Subcutaneous abdominal adipose tissue (tissue), 5 donors: ENCODE measurements around the gene TOMM40L.
"Not testable (repeated sequence)": the region's sequence is repeated elsewhere in the genome, so short reads cannot be mapped to it uniquely, and the experiment has no call there.

Experiments used
- H3K27ac ChIP-seq: one replicate; pipeline ENCODE4 v1.7.0; 2013; ENCODE audit warnings: low read depth, mild to moderate bottlenecking, inconsistent platforms, low read length, moderate library complexity
- H3K27me3 ChIP-seq, 5 donors: one replicate each; pipeline ENCODE4 v1.7.0; 2013; ENCODE audit warnings: low read length in 5 of 5, inconsistent platforms in 1 of 5; ENCODE audit not compliant: control insufficient read depth in 5 of 5, insufficient read depth in 4 of 5
- H3K36me3 ChIP-seq, 5 donors: one replicate each; pipeline ENCODE4 v1.7.0; 2013; ENCODE audit warnings: low read length in 5 of 5; ENCODE audit not compliant: control insufficient read depth in 5 of 5, insufficient read depth in 5 of 5
- H3K4me1 ChIP-seq, 5 donors: one replicate each; pipeline ENCODE4 v1.7.0; 2013; ENCODE audit warnings: low read length in 5 of 5, mild to moderate bottlenecking in 3 of 5, moderate library complexity in 1 of 5; ENCODE audit not compliant: control insufficient read depth in 5 of 5, insufficient read depth in 5 of 5
- H3K4me3 ChIP-seq, 5 donors: one replicate each; pipeline ENCODE4 v1.7.0; 2013; ENCODE audit warnings: low read length in 5 of 5, low read depth in 1 of 5
- H3K9ac ChIP-seq, 5 donors: one replicate each; pipeline ENCODE4 v1.7.0; 2013; ENCODE audit warnings: low read length in 5 of 5, mild to moderate bottlenecking in 4 of 5, moderate library complexity in 3 of 5
- H3K9me3 ChIP-seq, 5 donors: one replicate each; pipeline ENCODE4 v1.7.0; 2013; ENCODE audit warnings: low read length in 5 of 5; ENCODE audit not compliant: control insufficient read depth in 5 of 5
- donor health status: healthy.
- donor health status: healthy.
- donor health status: healthy.
- donor health status: healthy.
- donor health status: healthy.

Gene TOMM40L

GRCh38 chr1:161250100-161250499 is 24.2 kb downstream of the TOMM40L start:
- not testable (repeated sequence) for H3K27ac ChIP-seq, H3K9me3 ChIP-seq, H3K36me3 ChIP-seq, H3K4me3 ChIP-seq, H3K9ac ChIP-seq, H3K4me1 ChIP-seq, H3K27me3 ChIP-seq

GRCh38 chr1:161250829-161251228 is 25.0 kb downstream of the TOMM40L start:
- Histone ChIP-seq H3K27ac (no peak overlapping the region), H3K27me3 (no peaks in the 10 kb centered on the region), H3K4me1 (peaks cover 0 to 9% (median 4%) of the 10 kb centered on the region in 5 donors), H3K36me3 (no peaks in the 10 kb centered on the region), H3K9ac (no peak overlapping the region), H3K9me3 (peaks cover 0 to 3% (median 0%) of the 10 kb centered on the region in 5 donors), H3K4me3 (no peak overlapping the region)

DNA sequence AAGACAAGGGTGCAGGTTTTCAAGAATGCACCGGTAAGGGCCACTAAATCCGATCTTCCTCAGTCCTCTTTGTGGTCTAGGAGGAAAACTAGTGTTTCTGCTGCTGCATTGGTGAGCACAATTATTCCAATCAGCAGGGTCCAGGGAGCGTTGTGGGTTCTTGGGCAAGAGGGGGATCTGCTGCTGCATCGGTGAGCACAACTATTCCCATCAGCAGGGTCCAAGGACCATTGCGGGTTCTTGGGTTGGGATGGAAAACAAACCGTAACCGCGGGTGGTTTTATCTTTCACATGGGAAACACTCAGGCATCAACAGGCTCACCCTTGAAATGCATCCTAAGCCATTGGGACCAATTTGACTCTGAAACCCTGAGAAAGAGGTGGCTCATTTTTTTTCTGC is 25.7 kb downstream of the TOMM40L start:
- Histone ChIP-seq H3K4me1 (peaks cover 0 to 9% (median 4%) of the 10 kb centered on the region in 5 donors), H3K4me3 (no peak overlapping the region), H3K9me3 (peaks cover 0 to 5% (median under 1%) of the 10 kb centered on the region in 5 donors), H3K36me3 (no peaks in the 10 kb centered on the region), H3K27ac (no peak overlapping the region), H3K27me3 (no peaks in the 10 kb centered on the region), H3K9ac (no peak overlapping the region)

DNA sequence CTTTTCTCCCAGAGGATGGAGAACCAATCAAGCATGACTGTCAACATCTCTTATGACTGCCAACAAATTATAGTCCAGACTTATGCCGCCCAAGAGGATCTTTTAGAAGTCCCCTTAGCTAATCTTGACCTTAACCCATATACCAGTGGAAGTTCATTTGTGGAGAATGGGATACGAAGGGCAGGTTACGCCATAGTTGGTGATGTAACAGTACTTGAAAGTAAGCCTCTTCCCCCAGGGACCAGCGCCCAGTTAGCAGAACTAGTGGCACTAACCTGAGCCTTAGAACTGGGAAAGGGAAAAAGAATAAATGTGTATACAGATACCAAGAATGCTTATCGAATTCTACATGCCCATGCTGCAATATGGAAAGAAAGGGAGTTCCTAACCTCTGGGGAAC is 29.4 kb downstream of the TOMM40L start:
- not testable (repeated sequence) for H3K4me3 ChIP-seq, H3K36me3 ChIP-seq, H3K9ac ChIP-seq, H3K27ac ChIP-seq
- peaks cover 13 to 21% (median 19%) of the 10 kb centered on the region in 5 donors for H3K27me3 ChIP-seq
- H3K4me1 ChIP-seq = peaks cover 0 to 26% (median 16%) of the 10 kb centered on the region in 5 donors
- peaks cover 3 to 17% (median 13%) of the 10 kb centered on the region in 5 donors for H3K9me3 ChIP-seq

GRCh38 chr1:161255955-161256520 is 30.2 kb downstream of the TOMM40L start:
- not testable (repeated sequence) for H3K36me3 ChIP-seq, H3K9ac ChIP-seq, H3K27ac ChIP-seq, H3K4me3 ChIP-seq
- peaks cover 3 to 14% (median 13%) of the 10 kb centered on the region in 5 donors for H3K9me3 ChIP-seq
- peaks cover 13 to 28% (median 19%) of the 10 kb centered on the region in 5 donors for H3K27me3 ChIP-seq
- H3K4me1 ChIP-seq = peaks cover 0 to 32% (median 20%) of the 10 kb centered on the region in 5 donors

DNA sequence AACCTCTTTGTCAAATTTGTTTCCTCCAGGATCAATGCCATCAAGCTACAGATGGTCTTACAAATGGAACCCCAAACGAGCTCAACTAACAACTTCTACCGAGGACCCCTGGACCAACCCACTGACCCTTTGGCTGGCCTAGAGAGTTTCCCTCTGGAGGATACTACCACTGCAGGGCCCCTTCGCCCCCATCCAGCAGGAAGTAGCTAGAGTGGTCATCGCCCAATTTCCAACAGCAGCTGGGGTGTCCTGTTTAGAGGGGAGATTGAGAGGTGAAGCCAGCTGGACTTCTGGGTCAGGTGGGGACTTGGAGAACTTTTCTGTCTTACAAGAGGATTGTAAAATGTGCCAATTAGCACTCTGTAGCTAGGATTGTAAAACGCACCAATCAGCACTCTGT is 31.2 kb downstream of the TOMM40L start:
- peaks cover 13 to 36% (median 19%) of the 10 kb centered on the region in 5 donors for H3K27me3 ChIP-seq
- peaks cover 3 to 14% (median 13%) of the 10 kb centered on the region in 5 donors for H3K9me3 ChIP-seq
- H3K4me1 ChIP-seq = peaks cover 0 to 37% (median 28%) of the 10 kb centered on the region in 5 donors
- H3K4me3 ChIP-seq, H3K27ac ChIP-seq, H3K36me3 ChIP-seq, H3K9ac ChIP-seq: not testable (repeated sequence)

- peaks cover 13 to 36% (median 19%) of the 10 kb centered on the region in 5 donors for H3K27me3 ChIP-seq
- H3K27ac ChIP-seq = no peak within 1 kb of the TSS
- no peaks in the 10 kb centered on the region for H3K36me3 ChIP-seq
- no peak within 1 kb of the TSS for H3K9ac ChIP-seq
- peaks cover 0 to 37% (median 28%) of the 10 kb centered on the region in 5 donors for H3K4me1 ChIP-seq
- peak within 1 kb of the TSS; percentile 7 to 61 (median 36) for H3K4me3 ChIP-seq
- H3K9me3 ChIP-seq = peaks cover 3 to 14% (median 13%) of the 10 kb centered on the region in 5 donors
Observed at GRCh38 chr1:161258439-161259344, 32.8 kb downstream of the TOMM40L start, which contains the start of gene PCP4L1. Gene PCP4L1 (plus strand): TSS chr1:161258745. CDS start chr1:161258975, 230 bp downstream.

DNA sequence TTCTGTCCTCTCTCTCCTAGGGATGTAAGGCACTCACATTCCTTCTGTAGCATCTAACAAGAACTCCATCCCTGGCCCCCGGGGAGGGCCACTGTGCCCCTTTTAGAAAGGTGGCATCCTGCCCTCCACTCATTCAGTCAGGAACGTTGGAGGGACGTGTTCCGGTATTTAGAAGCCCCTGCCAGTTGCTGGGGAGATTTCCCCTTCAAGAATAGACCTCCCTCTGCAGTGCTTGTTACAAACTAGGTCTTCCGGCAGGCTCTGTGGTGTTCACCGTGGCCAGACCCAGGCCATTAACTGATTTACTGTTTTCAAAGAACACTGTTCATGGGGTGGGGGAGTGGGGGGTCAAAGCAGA is 33.5 kb downstream of the TOMM40L start:
- Histone ChIP-seq H3K27me3 (peaks cover 13 to 36% (median 19%) of the 10 kb centered on the region in 5 donors), H3K4me3 (no peak overlapping the region), H3K9me3 (peaks cover 3 to 14% (median 13%) of the 10 kb centered on the region in 5 donors), H3K27ac (no peak overlapping the region), H3K4me1 (peaks cover 0 to 37% (median 28%) of the 10 kb centered on the region in 5 donors), H3K9ac (no peak overlapping the region), H3K36me3 (no peaks in the 10 kb centered on the region)

DNA sequence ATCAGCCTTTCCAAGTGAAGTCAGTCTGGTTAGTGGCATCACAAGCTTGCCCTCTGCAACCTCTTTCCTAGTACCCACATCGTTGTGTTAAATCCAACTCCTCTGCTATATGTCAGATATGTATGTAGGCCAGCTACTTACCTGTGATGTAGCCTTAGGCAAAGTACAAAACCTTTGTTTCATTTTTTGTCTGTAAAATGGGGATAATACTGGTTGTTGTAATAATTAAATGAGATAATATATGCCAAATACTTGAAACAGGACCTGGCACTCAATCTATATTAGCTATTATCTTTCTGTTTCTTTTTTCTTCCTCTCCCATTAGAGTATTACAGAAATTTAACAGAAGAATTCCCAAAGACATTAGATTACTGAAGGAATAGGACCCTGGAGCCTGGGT is 33.9 kb downstream of the TOMM40L start:
- H3K36me3 ChIP-seq = no peaks in the 10 kb centered on the region
- H3K27ac ChIP-seq = no peak overlapping the region
- H3K4me1 ChIP-seq = peaks cover 0 to 37% (median 28%) of the 10 kb centered on the region in 5 donors
- H3K27me3 ChIP-seq = peaks cover 13 to 36% (median 20%) of the 10 kb centered on the region in 5 donors
- H3K9me3 ChIP-seq = peaks cover 3 to 14% (median 13%) of the 10 kb centered on the region in 5 donors
- no peak overlapping the region for H3K9ac ChIP-seq
- H3K4me3 ChIP-seq = no peak overlapping the region
